Vagina (tissue), 2 donors: ENCODE data around the gene PHF20. TPM values are rescaled to one million over a fixed set of nuclear protein-coding genes. Genes with fewer than 3 reads are reported as not detected.

Experiments
- DNase-seq, 2 donors: peaks; one replicate each; pipeline ENCODE4 v3.0.0-alpha.2; 2017; ENCODE audit errors: extremely low spot score in 2 of 2
- H3K27ac ChIP-seq: fragments of 200-600 bp; sonication (generic); one replicate; pipeline ENCODE4 v1.5.1; 2019
- H3K27me3 ChIP-seq: fragments of 200-600 bp; sonication (generic); one replicate; pipeline ENCODE4 v1.5.1; 2019
- H3K36me3 ChIP-seq, 2 donors: fragments of 200-600 bp; sonication (generic); one replicate each; pipeline ENCODE4 v1.5.1; 2017 to 2019
- H3K4me1 ChIP-seq: fragments of 200-600 bp; sonication (generic); one replicate; pipeline ENCODE4 v1.5.1; 2019
- H3K4me3 ChIP-seq, 2 donors: fragments of 200-600 bp; sonication (generic); 1 replicate in 1 of 2; 2 replicates in 1 of 2; pipeline ENCODE4 v1.5.1; 2016 to 2019
- H3K9me3 ChIP-seq: fragments of 200-600 bp; sonication (generic); one replicate; pipeline ENCODE4 v1.5.1; 2019
- CTCF ChIP-seq, 3 experiments: fragments of 450-650 bp in 2 of 3; fragments of 200-600 bp in 1 of 3; sonication (generic) in 1 of 3; IDR thresholded peaks; one replicate each; pipeline ENCODE4 v1.5.1; 2017 to 2019; ENCODE audit warnings: antibody characterized with exemption in 3 of 3, mild to moderate bottlenecking in 2 of 3, moderate library complexity in 2 of 3
- POLR2A ChIP-seq, 2 donors: fragments of 450-650 bp; IDR thresholded peaks; one replicate each; pipeline ENCODE4 v1.6.1; 2017; ENCODE audit warnings: antibody characterized with exemption in 2 of 2, mild to moderate bottlenecking in 2 of 2, moderate library complexity in 2 of 2
- POLR2AphosphoS5 ChIP-seq, 2 donors: sonication (generic); formaldehyde crosslinking; IDR thresholded peaks; one replicate each; pipeline ENCODE4 v1.9.0; 2017; ENCODE audit warnings: antibody characterized with exemption in 2 of 2, mild to moderate bottlenecking in 2 of 2, low read depth in 1 of 2; ENCODE audit not compliant: insufficient read depth in 1 of 2
- intact Hi-C: fragments of 100-400 bp; cut with DNase I; formaldehyde crosslinking; loops from one replicate; pipeline ENCODE4 v1.15.1; 2023
- total RNA-seq: library from RNA; depleted of rRNA; stranded (reverse); fragments of >200 nt; gene quantifications from one replicate; pipeline ENCODE4 v1.2.3, GENCODE V29; 2016

PHF20 gene
- total RNA-seq, 1 donor from 2014 or later = 37.3 TPM

GRCh38 chr20:35735826-35736470 is 35.9 kb upstream of the PHF20 start:
- Histone ChIP-seq H3K4me3 (no peak overlapping the region), H3K27ac (no peak overlapping the region), H3K4me1 (peaks cover 97% of the 10 kb centered on the region), H3K9me3 (no peaks in the 10 kb centered on the region), H3K36me3 (peaks cover 4 to 88% of the 10 kb centered on the region in 2 donors), H3K27me3 (no peaks in the 10 kb centered on the region)
- TF ChIP-seq POLR2A (IDR thresholded peaks at IDR 0.05) (no peak), CTCF (IDR thresholded peaks at IDR 0.05) (no peak), POLR2AphosphoS5 (IDR thresholded peaks at IDR 0.05; ENCODE audit: insufficient read depth in 1 of 2, low read depth in 1 of 2) (no peak)
- DNase-seq = no peak
- intact Hi-C loops = loop anchor here (10.0 kb wide), 1 partner anchor 149 kb away; no protein-coding TSS in a partner anchor

DNA sequence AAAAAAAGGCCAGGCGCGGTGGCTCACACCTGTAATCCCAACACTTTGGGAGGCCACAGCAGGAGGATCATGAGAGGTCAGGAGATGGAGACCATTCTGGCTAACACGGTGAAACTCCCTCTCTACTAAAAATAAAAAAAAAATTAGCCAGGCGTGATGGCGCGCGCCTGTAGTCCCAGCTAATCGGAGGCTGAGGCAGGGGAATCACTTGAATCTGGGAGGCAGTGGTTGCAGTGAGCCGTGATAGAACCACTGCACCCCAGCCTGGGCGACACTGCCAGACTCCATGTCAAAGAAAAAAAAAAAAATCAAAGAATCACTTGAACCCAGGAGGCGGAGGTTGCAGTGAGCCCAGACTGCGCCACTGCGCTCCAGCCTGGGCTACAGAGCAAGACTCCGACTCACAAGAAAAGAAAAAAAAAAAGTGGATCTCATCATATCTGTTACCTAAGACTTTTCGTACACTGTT is 33.9 kb upstream of the PHF20 start:
- H3K36me3 ChIP-seq = peaks cover 4 to 75% of the 10 kb centered on the region in 2 donors
- no peak for DNase-seq
- no peaks in the 10 kb centered on the region for H3K9me3 ChIP-seq
- peaks cover 79% of the 10 kb centered on the region for H3K4me1 ChIP-seq
- H3K27ac ChIP-seq = no peak overlapping the region
- H3K4me3 ChIP-seq = no peak overlapping the region
- no peaks in the 10 kb centered on the region for H3K27me3 ChIP-seq
- no peak for TF ChIP-seq POLR2A (IDR thresholded peaks at IDR 0.05)
- no peak for TF ChIP-seq POLR2AphosphoS5 (IDR thresholded peaks at IDR 0.05; ENCODE audit: insufficient read depth in 1 of 2, low read depth in 1 of 2)
- no peak for TF ChIP-seq CTCF (IDR thresholded peaks at IDR 0.05)
- intact Hi-C loops = loop anchor here (10.0 kb wide), 1 partner anchor 147 kb away; no protein-coding TSS in a partner anchor

DNA sequence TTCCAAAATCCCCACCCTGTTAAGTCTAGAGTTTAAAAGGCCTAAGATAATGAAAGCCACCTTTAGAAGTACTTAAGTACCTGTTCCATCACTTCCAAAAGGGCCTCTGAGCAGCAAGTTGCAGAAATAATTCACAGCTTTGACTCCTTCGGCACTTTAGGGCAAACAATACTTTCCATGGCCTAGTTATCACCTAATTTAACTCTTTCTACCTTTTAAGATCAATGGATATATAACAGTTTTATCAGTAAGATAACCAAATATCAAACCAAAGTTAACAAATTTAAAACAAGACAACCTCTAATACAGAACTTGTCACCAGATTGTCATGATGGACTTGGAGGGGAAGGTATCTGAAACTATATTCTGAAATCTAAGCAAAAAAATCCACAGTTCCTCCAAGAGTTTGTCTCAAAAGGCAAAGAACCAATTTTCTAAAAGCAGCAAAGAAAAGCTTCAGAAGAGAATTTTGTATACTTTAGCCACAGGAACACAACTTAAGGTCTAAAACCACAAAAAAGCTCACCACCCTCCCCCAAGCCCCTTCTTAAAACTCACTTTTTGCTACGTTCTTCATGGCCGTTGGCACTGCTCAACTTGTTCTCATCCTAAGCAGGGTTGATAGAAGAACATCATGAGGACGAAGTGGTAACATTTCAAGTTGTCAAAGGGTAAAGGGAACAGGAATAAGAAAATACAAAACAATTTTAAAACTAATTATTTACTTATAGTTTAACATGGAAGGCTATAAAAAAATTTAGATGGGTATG is 33.2 kb upstream of the PHF20 start:
- H3K36me3 ChIP-seq = peaks cover 4 to 68% of the 10 kb centered on the region in 2 donors
- intact Hi-C loops = loop anchor here (10.0 kb wide), 1 partner anchor 146 kb away; no protein-coding TSS in a partner anchor
- TF ChIP-seq CTCF (IDR thresholded peaks at IDR 0.05) = no peak
- no peak for TF ChIP-seq POLR2AphosphoS5 (IDR thresholded peaks at IDR 0.05; ENCODE audit: insufficient read depth in 1 of 2, low read depth in 1 of 2)
- TF ChIP-seq POLR2A (IDR thresholded peaks at IDR 0.05) = no peak
- H3K27ac ChIP-seq = no peak overlapping the region
- H3K9me3 ChIP-seq = no peaks in the 10 kb centered on the region
- DNase-seq = no peak
- peaks cover 79% of the 10 kb centered on the region for H3K4me1 ChIP-seq
- no peaks in the 10 kb centered on the region for H3K27me3 ChIP-seq
- H3K4me3 ChIP-seq = no peak overlapping the region

GRCh38 chr20:35739294-35740163 is 32.3 kb upstream of the PHF20 start:
- Histone ChIP-seq H3K36me3 (peaks cover 4 to 58% of the 10 kb centered on the region in 2 donors), H3K27me3 (no peaks in the 10 kb centered on the region), H3K4me3 (peak overlapping the region; percentile 79 to 82), H3K27ac (peak overlapping the region; percentile 98), H3K4me1 (peaks cover 74% of the 10 kb centered on the region), H3K9me3 (no peaks in the 10 kb centered on the region)
- DNase-seq = no peak
- intact Hi-C loops = loop anchor here (10.0 kb wide), 1 partner anchor 145 kb away; no protein-coding TSS in a partner anchor
- TF ChIP-seq POLR2A (IDR thresholded peaks at IDR 0.05) (no peak), POLR2AphosphoS5 (IDR thresholded peaks at IDR 0.05; ENCODE audit: insufficient read depth in 1 of 2, low read depth in 1 of 2) (no peak), CTCF (IDR thresholded peaks at IDR 0.05) (no peak)
